Esophagus muscularis mucosa (tissue), 4 donors: ENCODE measurements around the gene DEFB124. TPM values are rescaled to one million over a fixed set of nuclear protein-coding genes. Genes with fewer than 3 reads are reported as not detected.

Experiments used
- DNase-seq: peaks from one replicate; pipeline ENCODE4 v3.0.0-alpha.2; 2017; ENCODE audit errors: extremely low spot score
- H3K27ac ChIP-seq, 4 donors: fragments of 200-600 bp; sonication (generic); replicated peaks in 1 of 4; 1 replicate in 3 of 4; 2 replicates in 1 of 4; pipeline ENCODE4 v1.5.1; 2016 to 2019; ENCODE audit warnings: mild to moderate bottlenecking in 1 of 4
- H3K27me3 ChIP-seq, 4 donors: fragments of 200-600 bp; sonication (generic); one replicate each; pipeline versions ENCODE4 v1.5.1 to v1.6.0; 2016 to 2019
- H3K36me3 ChIP-seq, 4 donors: fragments of 200-600 bp; sonication (generic); one replicate each; pipeline ENCODE4 v1.5.1; 2016 to 2019
- H3K4me1 ChIP-seq, 4 donors: fragments of 200-600 bp; sonication (generic); one replicate each; pipeline ENCODE4 v1.5.1; 2016 to 2019
- H3K4me3 ChIP-seq, 4 donors: fragments of 200-600 bp; sonication (generic); 1 replicate in 2 of 4; 2 replicates in 2 of 4; pipeline ENCODE4 v1.5.1; 2016 to 2019; ENCODE audit warnings: mild to moderate bottlenecking in 4 of 4, moderate library complexity in 1 of 4
- H3K9me3 ChIP-seq, 4 donors: fragments of 200-600 bp; sonication (generic); 1 replicate in 3 of 4; 2 replicates in 1 of 4; pipeline ENCODE4 v1.5.1; 2016 to 2019
- EP300 ChIP-seq: sonication (generic); formaldehyde crosslinking; IDR thresholded peaks from one replicate; pipeline ENCODE4 v1.6.1; 2017; ENCODE audit warnings: antibody characterized with exemption
- POLR2A ChIP-seq: fragments of 450-650 bp; IDR thresholded peaks from one replicate; pipeline ENCODE4 v1.6.1; 2017; ENCODE audit warnings: antibody characterized with exemption, moderate library complexity, mild to moderate bottlenecking, low read depth
- POLR2AphosphoS5 ChIP-seq, 2 donors: sonication (generic); formaldehyde crosslinking; IDR thresholded peaks; one replicate each; pipeline ENCODE4 v1.6.1; 2017; ENCODE audit warnings: antibody characterized with exemption in 2 of 2
- WGBS: methylation state at CpG from one replicate; pipeline ENCODE4 v1.1.5; 2018; 5-methylcytosine and 5-hydroxymethylcytosine counted together
- intact Hi-C: fragments of 100-400 bp; cut with DNase I; formaldehyde crosslinking; loops from one replicate; pipeline ENCODE4 v1.15.1; 2023
- total RNA-seq, 4 donors: library from RNA; depleted of rRNA; stranded (reverse); fragments of >200 nt; gene quantifications; one replicate each; pipeline versions ENCODE4 v1.1.0 to v1.2.1, GENCODE V29; 2016
- TF ChIP-seq, protein P1 (sequence below), 3 experiments: fragments of 200-600 bp in 2 of 3; fragments of 450-650 bp in 1 of 3; sonication (generic) in 2 of 3; IDR thresholded peaks; one replicate each; pipeline ENCODE4 v1.5.1; 2017 to 2019; ENCODE audit warnings: antibody characterized with exemption in 3 of 3, mild to moderate bottlenecking in 2 of 3, moderate library complexity in 1 of 3

Gene DEFB124
- total RNA-seq, 4 donors from 2014 or later, result not detected

DNA sequence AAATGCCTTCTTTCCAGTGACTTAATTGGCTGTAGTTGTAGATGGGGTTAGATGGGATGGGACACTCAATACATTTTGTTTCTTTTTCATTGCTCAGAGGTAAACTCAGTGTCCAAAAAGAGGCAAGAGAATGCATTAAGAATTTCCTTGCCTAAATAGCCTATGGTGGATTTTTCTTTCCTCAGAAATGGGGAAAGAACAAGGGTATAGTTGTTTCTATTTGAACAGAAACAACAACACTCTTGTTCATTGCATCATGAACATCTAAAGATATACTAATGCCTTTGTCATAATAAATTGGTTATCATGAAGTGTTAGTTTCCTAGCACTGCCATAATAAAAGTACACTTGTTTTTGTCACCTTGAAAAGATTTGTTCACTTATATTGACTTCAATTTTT is 49.1 kb downstream of the DEFB124 start:
- Histone ChIP-seq H3K4me1 (no peaks in the 10 kb centered on the region), H3K4me3 (no peak overlapping the region), H3K27ac (no peak overlapping the region), H3K27me3 (peaks cover 0 to 10% (median 0%) of the 10 kb centered on the region in 4 donors), H3K9me3 (peaks cover 0 to 7% (median 0%) of the 10 kb centered on the region in 4 donors), H3K36me3 (no peaks in the 10 kb centered on the region)
- no peak for TF ChIP-seq EP300
- TF ChIP-seq, protein P1, sequence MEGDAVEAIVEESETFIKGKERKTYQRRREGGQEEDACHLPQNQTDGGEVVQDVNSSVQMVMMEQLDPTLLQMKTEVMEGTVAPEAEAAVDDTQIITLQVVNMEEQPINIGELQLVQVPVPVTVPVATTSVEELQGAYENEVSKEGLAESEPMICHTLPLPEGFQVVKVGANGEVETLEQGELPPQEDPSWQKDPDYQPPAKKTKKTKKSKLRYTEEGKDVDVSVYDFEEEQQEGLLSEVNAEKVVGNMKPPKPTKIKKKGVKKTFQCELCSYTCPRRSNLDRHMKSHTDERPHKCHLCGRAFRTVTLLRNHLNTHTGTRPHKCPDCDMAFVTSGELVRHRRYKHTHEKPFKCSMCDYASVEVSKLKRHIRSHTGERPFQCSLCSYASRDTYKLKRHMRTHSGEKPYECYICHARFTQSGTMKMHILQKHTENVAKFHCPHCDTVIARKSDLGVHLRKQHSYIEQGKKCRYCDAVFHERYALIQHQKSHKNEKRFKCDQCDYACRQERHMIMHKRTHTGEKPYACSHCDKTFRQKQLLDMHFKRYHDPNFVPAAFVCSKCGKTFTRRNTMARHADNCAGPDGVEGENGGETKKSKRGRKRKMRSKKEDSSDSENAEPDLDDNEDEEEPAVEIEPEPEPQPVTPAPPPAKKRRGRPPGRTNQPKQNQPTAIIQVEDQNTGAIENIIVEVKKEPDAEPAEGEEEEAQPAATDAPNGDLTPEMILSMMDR (IDR thresholded peaks at IDR 0.05), result no peak
- TF ChIP-seq POLR2AphosphoS5 (IDR thresholded peaks at IDR 0.05), result no peak
- no peak for TF ChIP-seq POLR2A
- no peak for DNase-seq
- intact Hi-C loops, result no loop called here

DNA sequence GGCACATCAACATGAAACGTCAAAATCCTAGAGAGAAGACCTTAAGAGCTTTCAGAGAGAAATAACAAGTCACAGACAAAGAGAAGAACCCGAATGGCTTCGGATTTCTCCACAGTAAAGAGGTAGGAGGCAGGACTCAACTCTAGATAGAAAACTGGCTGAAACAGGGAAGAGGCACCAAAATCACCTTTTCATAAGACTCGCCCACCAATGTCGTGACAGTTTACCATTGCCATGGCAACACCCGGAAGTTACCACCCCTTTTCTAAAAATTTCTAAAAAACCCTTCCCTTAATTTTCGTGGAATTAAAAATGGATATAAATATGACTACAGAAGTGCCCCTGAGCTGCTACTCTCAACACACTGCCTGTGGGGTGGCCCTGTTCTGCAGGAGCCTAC is 56.6 kb downstream of the DEFB124 start:
- H3K36me3 ChIP-seq, result no peaks in the 10 kb centered on the region
- no peaks in the 10 kb centered on the region for H3K4me1 ChIP-seq
- WGBS, result 77% methylated on average over 7 of the region's 7 CpGs
- no peak overlapping the region for H3K27ac ChIP-seq
- no peaks in the 10 kb centered on the region for H3K9me3 ChIP-seq
- no peaks in the 10 kb centered on the region for H3K27me3 ChIP-seq
- no peak for DNase-seq
- TF ChIP-seq, protein P1 (IDR thresholded peaks at IDR 0.05), result no peak
- no peak for TF ChIP-seq POLR2A
- TF ChIP-seq EP300, result no peak
- no peak for TF ChIP-seq POLR2AphosphoS5 (IDR thresholded peaks at IDR 0.05)
- no peak overlapping the region for H3K4me3 ChIP-seq
- intact Hi-C loops, result no loop called here

DNA sequence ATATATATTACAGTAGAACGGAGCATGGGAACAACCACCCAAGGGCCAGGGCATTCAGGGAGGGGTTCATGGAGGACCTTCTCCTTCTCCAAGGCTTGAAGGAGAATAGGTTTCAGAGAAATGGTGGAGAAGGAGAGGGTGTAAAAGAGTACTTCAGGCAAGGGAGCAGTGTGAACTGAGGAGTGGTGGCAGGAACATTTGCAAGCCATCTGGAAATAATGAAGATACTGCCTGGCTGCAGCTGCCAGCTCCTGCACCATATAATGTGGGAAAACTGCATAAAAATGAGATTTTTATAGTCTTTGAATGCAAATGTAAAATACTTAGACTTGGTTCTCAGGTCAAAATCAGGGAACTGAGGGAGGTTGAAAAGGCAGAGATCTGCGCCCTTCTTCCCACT is 59.3 kb downstream of the DEFB124 start:
- H3K9me3 ChIP-seq, result no peaks in the 10 kb centered on the region
- H3K36me3 ChIP-seq, result no peaks in the 10 kb centered on the region
- H3K27me3 ChIP-seq, result no peaks in the 10 kb centered on the region
- H3K27ac ChIP-seq, result no peak overlapping the region
- H3K4me1 ChIP-seq, result no peaks in the 10 kb centered on the region
- H3K4me3 ChIP-seq, result no peak overlapping the region
- 92% methylated on average over 2 of the region's 2 CpGs for WGBS
- TF ChIP-seq, protein P1 (IDR thresholded peaks at IDR 0.05), result no peak
- no peak for TF ChIP-seq POLR2A
- no peak for TF ChIP-seq EP300
- TF ChIP-seq POLR2AphosphoS5 (IDR thresholded peaks at IDR 0.05), result no peak
- DNase-seq, result no peak
- intact Hi-C loops, result no loop called here

Other genes with a start within 250 kb of the DEFB124 start
- not detected for gene DEFB115, start 217.5 kb downstream of the DEFB124 start, total RNA-seq
- not detected for gene DEFB116, start 166.5 kb downstream of the DEFB124 start, total RNA-seq
- not detected for gene DEFB118, start 106.5 kb downstream of the DEFB124 start, total RNA-seq
- gene DEFB119, start 84.5 kb downstream of the DEFB124 start, total RNA-seq, result 1 to 10 TPM in 1 of 4 donors, not detected in 3; 2.7 TPM
- gene DEFB121, start 68.9 kb downstream of the DEFB124 start, total RNA-seq, result not detected
- not detected for gene DEFB123, start 34.5 kb downstream of the DEFB124 start, total RNA-seq
- gene REM1, start 161 bp upstream of the DEFB124 start, total RNA-seq, result 10 to 100 TPM in 1 of 4 donors, 1 to 10 TPM in 3; 3.7 to 10.2 (median 7.1) TPM
- gene HM13, start 39.3 kb upstream of the DEFB124 start, total RNA-seq, result 10 to 100 TPM; 41.5 to 67.7 (median 47.6) TPM
- gene ID1, start 130.2 kb upstream of the DEFB124 start, total RNA-seq, result 100 to 1,000 TPM; 199 to 744 (median 532) TPM
- gene COX4I2, start 162.8 kb upstream of the DEFB124 start, total RNA-seq, result 10 to 100 TPM in 1 of 4 donors, 1 to 10 TPM in 3; 2.1 to 14.2 (median 7.1) TPM
- 100 to 1,000 TPM in 3 of 4 donors, 10 to 100 TPM in 1; 94.3 to 181 (median 140) TPM for gene BCL2L1, start 247.7 kb upstream of the DEFB124 start, total RNA-seq